Tibial nerve (tissue), 4 donors: ENCODE data around the gene ADAMTSL1.

ENCODE experiments used
- CTCF ChIP-seq, 5 experiments: fragments of 200-600 bp in 3 of 5; fragments of 450-650 bp in 2 of 5; sonication (generic) in 3 of 5; IDR thresholded peaks; one replicate each; pipeline ENCODE4 v1.5.1; 2016 to 2019; ENCODE audit warnings: antibody characterized with exemption in 5 of 5, mild to moderate bottlenecking in 3 of 5, moderate library complexity in 2 of 5
- EP300 ChIP-seq, 2 donors: sonication (generic); formaldehyde crosslinking; IDR thresholded peaks; one replicate each; pipeline ENCODE4 v1.6.1; 2017; ENCODE audit warnings: antibody characterized with exemption in 2 of 2, mild to moderate bottlenecking in 1 of 2
- POLR2A ChIP-seq, 2 donors: fragments of 450-650 bp; IDR thresholded peaks; one replicate each; pipeline ENCODE4 v1.6.1; 2017; ENCODE audit warnings: antibody characterized with exemption in 2 of 2, mild to moderate bottlenecking in 2 of 2, moderate library complexity in 2 of 2

GRCh38 chr9:18888290-18888689, 414.3 kb downstream of the ADAMTSL1 start:
- TF ChIP-seq EP300 (IDR thresholded peaks at IDR 0.05) (no peak), CTCF (IDR thresholded peaks at IDR 0.05) (no peak), POLR2A (IDR thresholded peaks at IDR 0.05) (no peak)
